GM10248 (cell line): ENCODE results near the gene PPP1R7.

ENCODE experiments used
- CTCF ChIA-PET: fragments of 300-600 bp; sonication (Branson Sonifier 250); formaldehyde crosslinking; extraction: SDS; loops from one replicate; lab custom pipeline; 2021; ENCODE audit warnings: antibody characterized with exemption; lab: Yijun Ruan, JAX
- POLR2A ChIA-PET: fragments of 350-650 bp; sonication (Branson Sonifier 250); formaldehyde crosslinking; extraction: SDS; loops from one replicate; lab custom pipeline; 2020; ENCODE audit warnings: antibody characterized with exemption; lab: Yijun Ruan, JAX
- DNase-seq: peaks from one replicate; pipeline ENCODE4 v3.0.0; 2012; ENCODE audit errors: extremely low spot score
- CTCF ChIP-seq: IDR thresholded peaks from 2 replicates; pipeline ENCODE4 v1.5.1; 2012; ENCODE audit warnings: mild to moderate bottlenecking, low read depth; ENCODE audit errors: extremely low read depth, missing control alignments, control extremely low read depth

The PPP1R7 gene

GRCh38 chr2:241225545-241225944, 75.3 kb downstream of the PPP1R7 start:
- ChIA-PET CTCF (interaction anchor here (1.7 to 1.9 kb wide), 2 partner anchors 11 to 311 kb away, joined by 3 to 4 read pairs; no protein-coding TSS in a partner anchor), POLR2A (no interaction called here)
- DNase-seq, result no peak
- TF ChIP-seq CTCF, result no peak

- TF ChIP-seq CTCF, result no peak
- DNase-seq, result no peak
- POLR2A ChIA-PET, result no interaction called here
- CTCF ChIA-PET, result interaction anchor here (1.9 kb wide), 1 partner anchor 10 kb away, joined by 4 read pairs; no protein-coding TSS in a partner anchor
Measured at GRCh38 chr2:241225983-241226382, 75.7 kb downstream of the PPP1R7 start.

GRCh38 chr2:241226723-241227572, 76.7 kb downstream of the PPP1R7 start:
- ChIA-PET POLR2A (no interaction called here), CTCF (interaction anchor here (1.9 kb wide), 1 partner anchor 9 kb away, joined by 4 read pairs; no protein-coding TSS in a partner anchor)
- no peak for TF ChIP-seq CTCF
- no peak for DNase-seq

- no peak for TF ChIP-seq CTCF
- CTCF ChIA-PET, result no interaction called here
- POLR2A ChIA-PET, result no interaction called here
- no peak for DNase-seq
Measured at GRCh38 chr2:241227594-241227993, 77.3 kb downstream of the PPP1R7 start.

- TF ChIP-seq CTCF, result no peak
- POLR2A ChIA-PET, result no interaction called here
- CTCF ChIA-PET, result interaction anchor here (1.2 to 1.6 kb wide), 2 partner anchors 10 to 150 kb away, joined by 3 to 4 read pairs; no protein-coding TSS in a partner anchor
- no peak for DNase-seq
Measured at GRCh38 chr2:241228081-241228859, 78.0 kb downstream of the PPP1R7 start.

- CTCF ChIA-PET, result interaction anchor here (1.2 to 1.6 kb wide), 2 partner anchors 11 to 151 kb away, joined by 3 to 4 read pairs; no protein-coding TSS in a partner anchor
Measured at GRCh38 chr2:241228860-241229516, 78.7 kb downstream of the PPP1R7 start.

More at GRCh38 chr2:241228860-241229516, 78.7 kb downstream of the PPP1R7 start:
- TF ChIP-seq CTCF, result no peak
- POLR2A ChIA-PET, result no interaction called here
- no peak for DNase-seq
